BE2C (cell line): ENCODE results near the gene GPC3.

Experiments used
- DNase-seq: peaks from one replicate; pipeline ENCODE4 v3.0.0-alpha.2; 2020
- H3K27me3 ChIP-seq: fragments of 250-450 bp; sonication (Bioruptor Pico); 2 replicates; pipeline ENCODE4 v1.5.1; 2020; ENCODE audit warnings: mild to moderate bottlenecking
- H3K36me3 ChIP-seq: fragments of 250-450 bp; sonication (Bioruptor Pico); 2 replicates; pipeline ENCODE4 v1.5.1; 2020; ENCODE audit warnings: mild to moderate bottlenecking
- H3K4me1 ChIP-seq: fragments of 250-450 bp; sonication (Bioruptor Pico); 2 replicates; pipeline ENCODE4 v1.5.1; 2020
- H3K4me3 ChIP-seq: 2 replicates; pipeline ENCODE4 v1.5.1; 2011; ENCODE audit warnings: low read depth, low read length
- H3K9me3 ChIP-seq: fragments of 250-450 bp; sonication (Bioruptor Pico); 2 replicates; pipeline ENCODE4 v1.5.1; 2020
- TF ChIP-seq, protein P1 (sequence below): IDR thresholded peaks from 2 replicates; pipeline ENCODE4 v1.5.1; 2012; ENCODE audit warnings: mild to moderate bottlenecking, low read depth, low read length

GPC3 gene

DNA sequence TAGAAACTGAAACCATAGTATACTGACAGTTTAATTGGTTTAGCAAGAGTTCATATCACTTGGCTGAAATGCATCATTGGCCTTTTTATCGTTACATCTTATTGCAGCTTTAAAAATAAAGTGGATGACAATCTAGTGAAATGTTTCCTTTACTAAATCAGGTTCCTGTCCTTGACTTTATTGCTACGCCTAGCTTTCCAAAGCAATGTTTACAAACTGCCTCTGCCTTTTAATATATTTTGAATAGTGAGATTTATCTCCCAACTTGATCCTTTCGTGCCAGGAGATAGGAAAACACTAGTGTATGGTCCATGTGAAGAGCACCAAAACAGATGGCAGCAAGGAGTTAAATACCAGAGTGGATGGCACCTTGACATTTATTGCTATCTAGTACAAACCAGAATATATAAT, 67.0 kb downstream of the GPC3 start:
- no peaks in the 10 kb centered on the region for H3K27me3 ChIP-seq
- H3K36me3 ChIP-seq, result no peaks in the 10 kb centered on the region
- TF ChIP-seq, protein P1, sequence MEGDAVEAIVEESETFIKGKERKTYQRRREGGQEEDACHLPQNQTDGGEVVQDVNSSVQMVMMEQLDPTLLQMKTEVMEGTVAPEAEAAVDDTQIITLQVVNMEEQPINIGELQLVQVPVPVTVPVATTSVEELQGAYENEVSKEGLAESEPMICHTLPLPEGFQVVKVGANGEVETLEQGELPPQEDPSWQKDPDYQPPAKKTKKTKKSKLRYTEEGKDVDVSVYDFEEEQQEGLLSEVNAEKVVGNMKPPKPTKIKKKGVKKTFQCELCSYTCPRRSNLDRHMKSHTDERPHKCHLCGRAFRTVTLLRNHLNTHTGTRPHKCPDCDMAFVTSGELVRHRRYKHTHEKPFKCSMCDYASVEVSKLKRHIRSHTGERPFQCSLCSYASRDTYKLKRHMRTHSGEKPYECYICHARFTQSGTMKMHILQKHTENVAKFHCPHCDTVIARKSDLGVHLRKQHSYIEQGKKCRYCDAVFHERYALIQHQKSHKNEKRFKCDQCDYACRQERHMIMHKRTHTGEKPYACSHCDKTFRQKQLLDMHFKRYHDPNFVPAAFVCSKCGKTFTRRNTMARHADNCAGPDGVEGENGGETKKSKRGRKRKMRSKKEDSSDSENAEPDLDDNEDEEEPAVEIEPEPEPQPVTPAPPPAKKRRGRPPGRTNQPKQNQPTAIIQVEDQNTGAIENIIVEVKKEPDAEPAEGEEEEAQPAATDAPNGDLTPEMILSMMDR, result no peak
- DNase-seq, result no peak
- no peaks in the 10 kb centered on the region for H3K4me1 ChIP-seq
- no peaks in the 10 kb centered on the region for H3K9me3 ChIP-seq
- H3K4me3 ChIP-seq, result no peak overlapping the region

DNA sequence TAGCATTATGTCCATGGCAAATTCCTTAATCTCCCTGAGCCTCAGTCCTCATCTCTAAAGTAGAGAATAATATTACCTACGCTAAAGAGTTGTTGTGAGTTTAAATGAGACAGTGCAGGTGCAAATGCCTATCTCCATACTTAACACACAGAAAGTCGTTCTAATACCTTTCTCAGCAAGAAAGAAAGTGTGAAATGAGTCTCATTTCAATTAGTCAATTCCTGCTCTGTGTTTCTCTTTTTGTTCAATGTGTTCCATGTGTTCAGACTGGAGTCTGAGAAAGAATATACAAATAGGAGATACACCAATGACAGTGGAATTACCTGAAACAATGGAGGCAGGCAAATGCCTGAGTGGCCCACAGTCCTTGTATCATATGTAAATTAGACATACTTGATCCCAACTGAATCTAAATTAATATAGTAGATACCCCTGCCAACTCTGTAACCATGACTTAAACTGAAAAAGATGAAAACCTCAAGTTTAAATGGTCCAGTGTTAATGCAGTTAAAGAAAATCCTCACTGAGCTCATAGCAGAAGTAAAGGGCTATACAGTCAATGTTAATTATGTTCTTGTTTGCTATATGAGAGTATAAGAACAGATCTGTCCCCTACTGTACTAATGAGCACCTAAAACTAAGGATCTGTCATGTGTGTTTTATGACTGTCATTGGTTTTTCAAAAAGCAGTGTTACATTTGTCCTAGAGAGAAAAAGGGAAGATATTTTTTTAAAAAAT, 68.2 kb downstream of the GPC3 start:
- Histone ChIP-seq H3K9me3 (no peaks in the 10 kb centered on the region), H3K4me1 (no peaks in the 10 kb centered on the region), H3K4me3 (no peak overlapping the region), H3K36me3 (no peaks in the 10 kb centered on the region), H3K27me3 (no peaks in the 10 kb centered on the region)
- DNase-seq, result no peak
- TF ChIP-seq, protein P1, result no peak

DNA sequence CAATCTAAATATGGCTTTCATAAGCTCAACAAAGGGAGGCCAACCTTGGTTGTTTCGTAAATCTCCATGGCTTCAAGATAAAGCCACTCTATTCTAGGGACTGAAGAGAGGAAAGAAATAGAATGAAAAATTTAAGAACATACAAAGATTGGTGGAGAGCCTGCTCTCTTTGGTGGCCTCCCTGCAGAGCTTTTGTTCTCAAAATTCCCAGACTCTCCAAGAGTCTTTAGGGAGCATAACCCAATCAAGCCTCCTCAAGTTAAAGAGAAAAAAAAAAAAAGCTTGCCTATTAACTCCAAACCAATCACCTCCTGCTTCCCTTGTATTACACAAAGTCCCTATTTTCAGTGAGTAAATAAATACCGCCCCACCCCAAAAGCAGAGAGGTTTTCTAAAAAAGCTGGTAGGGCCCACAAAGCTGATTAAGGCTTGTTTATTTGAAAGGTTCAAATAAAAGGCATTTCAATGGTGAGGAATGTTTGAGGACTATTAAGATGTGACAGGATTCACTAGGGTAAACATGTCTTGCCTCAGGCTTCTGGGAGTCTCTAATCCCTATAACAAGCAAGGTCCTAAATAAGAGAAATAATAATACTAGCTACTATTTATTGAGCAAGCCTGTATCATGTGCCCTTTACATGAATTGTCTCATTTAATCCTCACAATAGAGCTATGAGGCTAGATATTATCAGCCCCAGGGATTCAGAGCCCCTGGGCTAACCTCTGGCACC, 71.6 kb downstream of the GPC3 start:
- TF ChIP-seq, protein P1, result no peak
- Histone ChIP-seq H3K4me1 (no peaks in the 10 kb centered on the region), H3K27me3 (no peaks in the 10 kb centered on the region), H3K4me3 (no peak overlapping the region), H3K9me3 (no peaks in the 10 kb centered on the region), H3K36me3 (no peaks in the 10 kb centered on the region)
- no peak for DNase-seq

DNA sequence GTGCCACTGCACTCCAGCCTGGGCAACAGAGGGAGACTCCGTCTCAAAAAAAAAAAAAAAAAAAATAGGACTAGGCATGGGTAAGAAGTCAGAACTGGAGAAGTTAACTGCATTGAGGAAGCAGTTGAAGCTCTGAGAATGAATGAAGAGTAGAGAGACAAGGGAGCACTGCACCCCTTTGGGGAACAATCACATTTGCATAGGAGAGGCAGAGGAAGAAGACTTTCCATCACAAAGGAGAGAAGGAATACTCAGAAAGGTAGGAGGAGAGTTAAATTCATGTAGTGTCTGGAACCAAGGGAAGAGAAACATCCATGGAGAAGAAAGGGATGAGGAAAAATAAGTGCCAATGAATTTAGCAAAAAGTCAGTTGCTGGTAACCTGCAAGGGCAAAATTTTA, 72.4 kb downstream of the GPC3 start:
- Histone ChIP-seq H3K9me3 (no peaks in the 10 kb centered on the region), H3K27me3 (no peaks in the 10 kb centered on the region), H3K36me3 (no peaks in the 10 kb centered on the region), H3K4me1 (no peaks in the 10 kb centered on the region), H3K4me3 (no peak overlapping the region)
- TF ChIP-seq, protein P1, result no peak
- DNase-seq, result no peak

DNA sequence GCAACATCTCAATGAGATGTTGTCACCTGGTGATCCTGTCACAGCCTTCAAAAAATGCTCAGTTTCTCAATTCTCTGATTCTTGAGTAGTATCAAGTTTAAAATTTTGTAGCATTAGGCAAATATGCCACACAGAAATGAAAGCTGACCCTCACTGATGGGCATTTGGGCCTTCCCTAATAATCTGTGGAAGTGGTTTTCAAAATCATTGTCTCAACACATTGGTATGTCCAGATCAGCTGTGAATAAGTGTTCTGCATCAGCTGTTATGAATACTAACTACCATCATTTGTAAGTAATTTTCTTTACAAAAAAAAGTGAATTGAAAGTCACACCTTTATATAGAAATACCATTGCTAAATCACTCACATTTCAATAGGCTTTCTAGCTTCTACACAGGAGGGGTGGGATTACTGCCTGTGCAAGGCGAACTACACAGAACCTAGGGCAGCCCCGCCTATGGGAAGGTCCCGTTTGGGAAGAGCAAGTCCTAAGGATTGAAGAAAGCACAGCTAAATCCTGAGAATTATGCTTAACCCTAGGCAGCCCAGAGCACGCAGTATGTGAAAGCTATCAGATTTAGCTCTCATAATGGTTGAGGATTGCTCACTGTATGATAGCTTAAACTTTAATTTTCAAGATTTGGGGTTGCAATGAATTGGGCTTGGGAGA, 73.4 kb downstream of the GPC3 start:
- TF ChIP-seq, protein P1, result no peak

More for the DNA sequence above, 73.4 kb downstream of the GPC3 start:
- no peaks in the 10 kb centered on the region for H3K27me3 ChIP-seq
- DNase-seq, result no peak
- no peaks in the 10 kb centered on the region for H3K4me1 ChIP-seq
- no peaks in the 10 kb centered on the region for H3K9me3 ChIP-seq
- no peaks in the 10 kb centered on the region for H3K36me3 ChIP-seq
- H3K4me3 ChIP-seq, result no peak overlapping the region
